ENCODE measurements around the gene TUT4. TPM values are rescaled to one million over a fixed set of nuclear protein-coding genes. Genes with fewer than 3 reads are reported as not detected.

The TUT4 gene, protein sequence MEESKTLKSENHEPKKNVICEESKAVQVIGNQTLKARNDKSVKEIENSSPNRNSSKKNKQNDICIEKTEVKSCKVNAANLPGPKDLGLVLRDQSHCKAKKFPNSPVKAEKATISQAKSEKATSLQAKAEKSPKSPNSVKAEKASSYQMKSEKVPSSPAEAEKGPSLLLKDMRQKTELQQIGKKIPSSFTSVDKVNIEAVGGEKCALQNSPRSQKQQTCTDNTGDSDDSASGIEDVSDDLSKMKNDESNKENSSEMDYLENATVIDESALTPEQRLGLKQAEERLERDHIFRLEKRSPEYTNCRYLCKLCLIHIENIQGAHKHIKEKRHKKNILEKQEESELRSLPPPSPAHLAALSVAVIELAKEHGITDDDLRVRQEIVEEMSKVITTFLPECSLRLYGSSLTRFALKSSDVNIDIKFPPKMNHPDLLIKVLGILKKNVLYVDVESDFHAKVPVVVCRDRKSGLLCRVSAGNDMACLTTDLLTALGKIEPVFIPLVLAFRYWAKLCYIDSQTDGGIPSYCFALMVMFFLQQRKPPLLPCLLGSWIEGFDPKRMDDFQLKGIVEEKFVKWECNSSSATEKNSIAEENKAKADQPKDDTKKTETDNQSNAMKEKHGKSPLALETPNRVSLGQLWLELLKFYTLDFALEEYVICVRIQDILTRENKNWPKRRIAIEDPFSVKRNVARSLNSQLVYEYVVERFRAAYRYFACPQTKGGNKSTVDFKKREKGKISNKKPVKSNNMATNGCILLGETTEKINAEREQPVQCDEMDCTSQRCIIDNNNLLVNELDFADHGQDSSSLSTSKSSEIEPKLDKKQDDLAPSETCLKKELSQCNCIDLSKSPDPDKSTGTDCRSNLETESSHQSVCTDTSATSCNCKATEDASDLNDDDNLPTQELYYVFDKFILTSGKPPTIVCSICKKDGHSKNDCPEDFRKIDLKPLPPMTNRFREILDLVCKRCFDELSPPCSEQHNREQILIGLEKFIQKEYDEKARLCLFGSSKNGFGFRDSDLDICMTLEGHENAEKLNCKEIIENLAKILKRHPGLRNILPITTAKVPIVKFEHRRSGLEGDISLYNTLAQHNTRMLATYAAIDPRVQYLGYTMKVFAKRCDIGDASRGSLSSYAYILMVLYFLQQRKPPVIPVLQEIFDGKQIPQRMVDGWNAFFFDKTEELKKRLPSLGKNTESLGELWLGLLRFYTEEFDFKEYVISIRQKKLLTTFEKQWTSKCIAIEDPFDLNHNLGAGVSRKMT (N-terminal part only)
- total RNA-seq: 13.0 and 17.5 TPM in 2 replicates

GRCh38 chr1:52552505-52553361 is at the start of gene TUT4:
Gene TUT4 (minus strand): TSS chr1:52553092. CDS start chr1:52526280, 26,812 bp downstream.

GRCh38 chr1:52601991-52602855 is 49.3 kb upstream of the TUT4 start, which contains the start of gene GPX7:
Gene GPX7 (plus strand): TSS chr1:52602371. CDS start chr1:52602410, 39 bp downstream.

GRCh38 chr1:52404116-52404974 is 148.5 kb downstream of the TUT4 start, which contains the start of the genes ORC1 and PRPF38A:
Gene ORC1 (minus strand): TSS chr1:52404423. CDS start chr1:52402223, 2,200 bp downstream.
Gene PRPF38A (plus strand): TSS chr1:52404602. CDS start chr1:52404750, 148 bp downstream.

Other genes with a start within 250 kb of the TUT4 start
- 26.0 and 28.6 TPM in 2 replicates for gene CC2D1B, start 186.9 kb downstream of the TUT4 start, total RNA-seq
- gene ORC1, start 148.7 kb downstream of the TUT4 start, total RNA-seq: 10.5 and 11.1 TPM in 2 replicates
- 12.0 and 12.1 TPM in 2 replicates for gene PRPF38A, start 148.5 kb downstream of the TUT4 start, total RNA-seq
- gene GPX7, start 49.3 kb upstream of the TUT4 start, total RNA-seq: 18.5 and 19.3 TPM in 2 replicates
- gene SHISAL2A, start 80.1 kb upstream of the TUT4 start, total RNA-seq: not detected in 2 replicates
- 11.9 and 18.0 TPM in 2 replicates for gene COA7, start 145.3 kb upstream of the TUT4 start, total RNA-seq
- gene ZYG11B, start 173.4 kb upstream of the TUT4 start, total RNA-seq: 25.8 and 26.1 TPM in 2 replicates

Data from mammary microvascular endothelial cell (primary cell).